Peyer's patch (tissue), 4 donors: ENCODE results near the gene DET1. TPM values are rescaled to one million over a fixed set of nuclear protein-coding genes. Genes with fewer than 3 reads are reported as not detected.
A peak's percentile ranks its signal among the peaks of the same experiment; 100 is the strongest.
"Not testable (repeated sequence)": the region's sequence is repeated elsewhere in the genome, so short reads cannot be mapped to it uniquely, and the experiment has no call there.

ENCODE experiments used
- DNase-seq, 3 donors: peaks; one replicate each; pipeline ENCODE4 v3.0.0-alpha.2; 2017 to 2019
- H3K27ac ChIP-seq, 4 donors: fragments of 200-600 bp; sonication (generic); one replicate each; pipeline ENCODE4 v1.5.1; 2016 to 2019
- H3K27me3 ChIP-seq, 2 donors: fragments of 200-600 bp; sonication (generic); one replicate each; pipeline ENCODE4 v1.5.1; 2019
- H3K36me3 ChIP-seq, 3 donors: fragments of 200-600 bp; sonication (generic); one replicate each; pipeline ENCODE4 v1.5.1; 2016 to 2019
- H3K4me1 ChIP-seq, 4 donors: fragments of 200-600 bp; sonication (generic); one replicate each; pipeline ENCODE4 v1.5.1; 2016 to 2019
- H3K4me3 ChIP-seq, 4 donors: fragments of 200-600 bp; sonication (generic); 1 replicate in 3 of 4; 2 replicates in 1 of 4; pipeline ENCODE4 v1.5.1; 2016 to 2019; ENCODE audit warnings: mild to moderate bottlenecking in 1 of 4
- H3K9me3 ChIP-seq, 4 donors: fragments of 200-600 bp; sonication (generic); one replicate each; pipeline ENCODE4 v1.5.1; 2016 to 2019; ENCODE audit warnings: mild to moderate bottlenecking in 1 of 4
- CTCF ChIP-seq, 6 experiments: fragments of 450-650 bp in 4 of 6; fragments of 200-600 bp in 2 of 6; sonication (generic) in 1 of 6; IDR thresholded peaks; one replicate each; pipeline ENCODE4 v1.5.1; 2017 to 2019; ENCODE audit warnings: antibody characterized with exemption in 6 of 6, mild to moderate bottlenecking in 3 of 6, moderate library complexity in 1 of 6
- POLR2A ChIP-seq, 2 donors: fragments of 450-650 bp; IDR thresholded peaks; one replicate each; pipeline ENCODE4 v1.5.1; 2017; ENCODE audit warnings: antibody characterized with exemption in 2 of 2, mild to moderate bottlenecking in 2 of 2, moderate library complexity in 2 of 2
- total RNA-seq, 4 donors: library from RNA; depleted of rRNA; stranded (reverse); fragments of >200 nt; gene quantifications; one replicate each; pipeline ENCODE4 v1.1.0, GENCODE V29; 2016

The DET1 gene
- total RNA-seq, 4 donors from 2014 or later = 9.3 to 19.6 (median 10.8) TPM

- no peak for DNase-seq
- Histone ChIP-seq H3K4me3 (no peak overlapping the region), H3K4me1 (no peaks in the 10 kb centered on the region), H3K9me3 (no peaks in the 10 kb centered on the region), H3K27me3 (no peaks in the 10 kb centered on the region), H3K36me3 (peaks cover 0 to 50% (median 0%) of the 10 kb centered on the region in 3 donors), H3K27ac (no peak overlapping the region)
- no peak for TF ChIP-seq CTCF (IDR thresholded peaks at IDR 0.05)
- TF ChIP-seq POLR2A (IDR thresholded peaks at IDR 0.05) = no peak
Measured at GRCh38 chr15:88525418-88525817, 21.1 kb downstream of the DET1 start.

- not testable (repeated sequence) for H3K27ac ChIP-seq, H3K27me3 ChIP-seq, DNase-seq, H3K9me3 ChIP-seq, H3K4me1 ChIP-seq, H3K4me3 ChIP-seq
- H3K36me3 ChIP-seq = peaks cover 0 to 38% (median 0%) of the 10 kb centered on the region in 3 donors
Measured at GRCh38 chr15:88524094-88524493, 22.4 kb downstream of the DET1 start.

- Histone ChIP-seq H3K36me3 (peaks cover 0 to 5% (median 0%) of the 10 kb centered on the region in 3 donors), H3K4me3 (no peak overlapping the region), H3K27me3 (no peaks in the 10 kb centered on the region), H3K27ac (no peak overlapping the region), H3K9me3 (no peaks in the 10 kb centered on the region), H3K4me1 (no peaks in the 10 kb centered on the region)
- TF ChIP-seq POLR2A (IDR thresholded peaks at IDR 0.05) (no peak), CTCF (IDR thresholded peaks at IDR 0.05) (no peak)
- DNase-seq = no peak
Measured at GRCh38 chr15:88518903-88519302, 27.6 kb downstream of the DET1 start.

GRCh38 chr15:88513195-88513594 lies 33.3 kb downstream of the DET1 start:
- Histone ChIP-seq H3K27ac (peak overlapping the region in 1 of 4 donors; percentile 9), H3K27me3 (no peaks in the 10 kb centered on the region), H3K4me1 (no peaks in the 10 kb centered on the region), H3K36me3 (peaks cover 0 to 41% (median 0%) of the 10 kb centered on the region in 3 donors), H3K9me3 (no peaks in the 10 kb centered on the region), H3K4me3 (no peak overlapping the region)
- DNase-seq = no peak
- TF ChIP-seq CTCF (IDR thresholded peaks at IDR 0.05) (no peak), POLR2A (IDR thresholded peaks at IDR 0.05) (no peak)

- Histone ChIP-seq H3K27me3 (no peaks in the 10 kb centered on the region), H3K27ac (peak overlapping the region in 1 of 4 donors; percentile 9), H3K36me3 (peaks cover 0 to 41% (median 0%) of the 10 kb centered on the region in 3 donors), H3K9me3 (no peaks in the 10 kb centered on the region), H3K4me1 (no peaks in the 10 kb centered on the region), H3K4me3 (no peak overlapping the region)
- no peak for TF ChIP-seq CTCF (IDR thresholded peaks at IDR 0.05)
- TF ChIP-seq POLR2A (IDR thresholded peaks at IDR 0.05) = no peak
- no peak for DNase-seq
Measured at GRCh38 chr15:88512601-88513000, 33.9 kb downstream of the DET1 start.

GRCh38 chr15:88512078-88512477 lies 34.4 kb downstream of the DET1 start:
- Histone ChIP-seq H3K4me3 (no peak overlapping the region), H3K4me1 (no peaks in the 10 kb centered on the region), H3K9me3 (no peaks in the 10 kb centered on the region), H3K27ac (no peak overlapping the region), H3K36me3 (peaks cover 0 to 41% (median 0%) of the 10 kb centered on the region in 3 donors), H3K27me3 (no peaks in the 10 kb centered on the region)
- TF ChIP-seq CTCF (IDR thresholded peaks at IDR 0.05) (no peak), POLR2A (IDR thresholded peaks at IDR 0.05) (no peak)
- no peak for DNase-seq
